NT2/D1 (cell line): ENCODE measurements around the gene ARL8B.

ENCODE experiments used
- SUZ12 ChIP-seq: IDR thresholded peaks from 2 replicates; pipeline ENCODE4 v1.6.1; 2011; ENCODE audit not compliant: insufficient read length, insufficient read depth; ENCODE audit errors: extremely low read depth
- YY1 ChIP-seq: IDR thresholded peaks from 2 replicates; pipeline ENCODE4 v1.6.1; 2011; ENCODE audit not compliant: insufficient read length, insufficient read depth
- ZNF274 ChIP-seq: IDR thresholded peaks from 2 replicates; pipeline ENCODE4 v1.6.1; 2011; ENCODE audit warnings: mild to moderate bottlenecking, low read depth, low read length

DNA sequence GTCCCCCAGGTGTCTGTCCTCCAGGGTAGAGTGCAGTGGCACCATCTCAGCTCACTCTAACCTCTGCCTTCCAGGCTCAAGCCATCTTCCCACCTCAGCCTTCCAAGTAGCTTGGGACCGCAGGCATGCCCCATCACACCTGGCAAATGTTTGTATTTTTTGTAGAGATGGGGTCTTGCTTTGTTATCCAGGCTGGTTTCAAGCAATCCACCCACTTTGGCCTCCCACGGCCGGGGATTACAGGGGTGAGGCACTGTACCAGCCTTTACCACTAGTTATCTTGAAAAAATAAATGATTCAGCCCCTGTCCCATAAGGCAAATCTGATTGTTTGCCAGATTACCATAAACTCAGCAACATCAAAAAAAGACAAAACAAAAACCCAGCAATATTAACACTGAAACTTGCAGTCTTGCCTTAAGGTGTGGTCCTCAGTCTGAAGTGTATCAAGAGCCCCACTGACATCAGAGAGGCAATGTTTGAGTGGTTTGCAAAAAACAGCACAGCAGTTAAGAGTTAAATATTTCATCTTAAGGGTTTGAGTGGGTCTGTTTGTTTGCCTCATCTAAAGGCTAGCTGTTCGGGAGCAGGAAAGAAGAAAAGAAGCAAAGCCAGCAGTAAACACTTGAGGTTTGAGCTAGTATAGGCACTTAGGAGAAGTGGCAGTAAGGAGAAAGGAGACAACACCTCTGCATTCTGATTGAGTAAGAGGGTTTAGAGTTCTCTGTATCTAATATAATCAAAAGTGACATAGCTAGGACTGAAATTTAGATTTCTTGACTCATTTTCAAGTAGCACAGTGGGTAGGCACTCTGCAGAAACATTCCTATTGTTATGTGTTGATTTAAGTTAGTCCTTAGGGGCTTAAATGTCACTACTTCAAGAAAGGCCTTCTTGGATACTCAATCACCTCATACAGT lies 39.1 kb downstream of the ARL8B start:
- TF ChIP-seq YY1 (no peak), SUZ12 (no peak), ZNF274 (no peak)
